ENCODE results near the gene PGM3.

- TF ChIP-seq SPI1 (IDR thresholded peaks at IDR 0.05; ENCODE audit: borderline replicate concordance, low read depth) (no peak), REST (IDR thresholded peaks at IDR 0.05; ENCODE audit: insufficient replicate concordance, low read depth) (no peak), CTCF (IDR thresholded peaks at IDR 0.05; ENCODE audit: insufficient read depth, low read length) (no peak)
Measured at GRCh38 chr6:83183082-83183828, 9.8 kb downstream of the PGM3 start.

Measured in HL-60 (cell line).